Measurements from ENCODE around the gene SH3PXD2B. TPM values are rescaled to one million over a fixed set of nuclear protein-coding genes. Genes with fewer than 3 reads are reported as not detected.
A peak's percentile ranks its signal among the peaks of the same experiment; 100 is the strongest.

SH3PXD2B gene
- total RNA-seq, 4 donors from 2014 or later, result 13.7 to 27.1 (median 21.1) TPM

- WGBS, 2 donors, result 91 to 93% methylated on average over 12 of the region's 12 CpGs
- no peak for DNase-seq
- Histone ChIP-seq H3K27ac (no peak overlapping the region), H3K36me3 (no peaks in the 10 kb centered on the region), H3K9me3 (no peaks in the 10 kb centered on the region), H3K4me3 (replicated peaks in 1 of 3) (no peak overlapping the region), H3K4me1 (peaks cover 0 to under 1% of the 10 kb centered on the region in 2 donors), H3K27me3 (no peaks in the 10 kb centered on the region)
- no peak for TF ChIP-seq CTCF (IDR thresholded peaks at IDR 0.05)
- no peak for TF ChIP-seq POLR2A (IDR thresholded peaks at IDR 0.05)
- intact Hi-C loops (cut with DNase I), result no loop called here
Measured at GRCh38 chr5:172498431-172499129, 44.3 kb upstream of the SH3PXD2B start.

GRCh38 chr5:172497591-172498255 lies 43.4 kb upstream of the SH3PXD2B start:
- intact Hi-C loops (cut with DNase I), result no loop called here
- no peaks in the 10 kb centered on the region for H3K9me3 ChIP-seq
- DNase-seq, result no peak
- no peaks in the 10 kb centered on the region for H3K27me3 ChIP-seq
- no peak for TF ChIP-seq POLR2A (IDR thresholded peaks at IDR 0.05)
- TF ChIP-seq CTCF (IDR thresholded peaks at IDR 0.05), result no peak
- 85 to 89% methylated on average over 14 of the region's 14 CpGs for WGBS, 2 donors
- H3K36me3 ChIP-seq, result no peaks in the 10 kb centered on the region
- no peak overlapping the region for H3K27ac ChIP-seq
- no peaks in the 10 kb centered on the region for H3K4me1 ChIP-seq
- no peak overlapping the region for H3K4me3 ChIP-seq (replicated peaks in 1 of 3)

- intact Hi-C loops (cut with DNase I), result no loop called here
- Histone ChIP-seq H3K9me3 (no peaks in the 10 kb centered on the region), H3K27ac (no peak overlapping the region), H3K27me3 (no peaks in the 10 kb centered on the region), H3K4me1 (no peaks in the 10 kb centered on the region), H3K4me3 (replicated peaks in 1 of 3) (no peak overlapping the region), H3K36me3 (no peaks in the 10 kb centered on the region)
- DNase-seq, result peak in 1 of 2 donors; percentile 10
- WGBS, 2 donors, result 57 to 58% methylated on average over 12 of the region's 12 CpGs
- TF ChIP-seq CTCF (IDR thresholded peaks at IDR 0.05) (no peak), POLR2A (IDR thresholded peaks at IDR 0.05) (no peak)
Measured at GRCh38 chr5:172496671-172497371, 42.5 kb upstream of the SH3PXD2B start.

GRCh38 chr5:172494630-172495505 lies 40.5 kb upstream of the SH3PXD2B start:
- H3K27me3 ChIP-seq, result no peaks in the 10 kb centered on the region
- H3K36me3 ChIP-seq, result no peaks in the 10 kb centered on the region
- TF ChIP-seq CTCF (IDR thresholded peaks at IDR 0.05) (no peak), POLR2A (IDR thresholded peaks at IDR 0.05) (no peak)
- H3K4me3 ChIP-seq (replicated peaks in 1 of 3), result no peak overlapping the region
- 79 to 86% methylated on average over 9 of the region's 9 CpGs for WGBS, 2 donors
- intact Hi-C loops (cut with DNase I), result no loop called here
- no peaks in the 10 kb centered on the region for H3K4me1 ChIP-seq
- H3K27ac ChIP-seq, result no peak overlapping the region
- DNase-seq, result no peak
- no peaks in the 10 kb centered on the region for H3K9me3 ChIP-seq

Measured in thyroid gland (tissue), 4 donors.